ENCODE data around the gene GTPBP4.

The GTPBP4 gene

DNA sequence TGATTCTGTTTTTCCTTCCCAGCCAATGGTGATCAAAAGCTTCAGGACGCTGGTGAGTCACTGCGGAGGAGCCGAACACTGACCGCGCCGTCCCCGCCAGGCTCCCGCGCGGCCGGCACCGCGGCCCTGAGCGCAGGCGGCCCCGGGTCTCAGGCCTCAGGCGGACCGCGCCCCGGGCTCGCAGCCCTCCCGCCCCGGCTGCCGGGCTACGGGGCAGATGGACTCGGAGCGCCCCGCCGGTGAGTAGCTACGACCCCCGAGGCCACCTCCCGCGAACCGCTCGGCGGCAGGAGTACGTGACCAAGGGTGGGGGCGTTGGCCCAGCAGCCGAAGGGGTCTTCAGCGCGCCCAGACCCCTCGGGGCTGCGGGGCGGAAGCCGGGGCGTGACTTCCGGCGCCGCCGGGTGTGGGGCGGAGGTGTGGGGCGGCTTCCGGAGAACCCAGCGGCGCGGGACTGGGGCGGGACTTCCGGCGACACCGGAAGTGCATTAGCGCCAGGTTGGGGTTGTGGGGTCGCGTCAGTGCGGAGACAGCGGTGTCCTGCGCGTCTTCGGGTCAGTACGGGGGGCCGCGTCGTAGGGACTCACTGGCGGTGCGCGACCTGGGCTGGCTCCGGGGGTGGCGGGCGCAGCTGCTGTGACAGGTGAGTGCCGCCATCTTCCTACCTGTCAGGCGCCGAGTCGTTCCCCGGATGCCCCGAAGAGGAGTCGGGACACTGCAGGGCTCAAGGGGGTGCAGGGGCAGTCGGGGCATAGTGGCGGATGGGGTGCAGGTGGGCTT, 68.3 kb downstream of the GTPBP4 start, which contains the start of gene WDR37:
WDR37 (plus strand) TSS at position 60 of the 780 bp plus-strand sequence. CDS start 15,771 bp downstream, outside the sequence.
- TF ChIP-seq, protein P1, sequence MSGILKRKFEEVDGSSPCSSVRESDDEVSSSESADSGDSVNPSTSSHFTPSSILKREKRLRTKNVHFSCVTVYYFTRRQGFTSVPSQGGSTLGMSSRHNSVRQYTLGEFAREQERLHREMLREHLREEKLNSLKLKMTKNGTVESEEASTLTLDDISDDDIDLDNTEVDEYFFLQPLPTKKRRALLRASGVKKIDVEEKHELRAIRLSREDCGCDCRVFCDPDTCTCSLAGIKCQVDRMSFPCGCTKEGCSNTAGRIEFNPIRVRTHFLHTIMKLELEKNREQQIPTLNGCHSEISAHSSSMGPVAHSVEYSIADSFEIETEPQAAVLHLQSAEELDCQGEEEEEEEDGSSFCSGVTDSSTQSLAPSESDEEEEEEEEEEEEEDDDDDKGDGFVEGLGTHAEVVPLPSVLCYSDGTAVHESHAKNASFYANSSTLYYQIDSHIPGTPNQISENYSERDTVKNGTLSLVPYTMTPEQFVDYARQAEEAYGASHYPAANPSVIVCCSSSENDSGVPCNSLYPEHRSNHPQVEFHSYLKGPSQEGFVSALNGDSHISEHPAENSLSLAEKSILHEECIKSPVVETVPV (CRISPR knock-in tag; IDR thresholded peaks at IDR 0.05): no peak
- TF ChIP-seq ARNTL (CRISPR knock-in tag; IDR thresholded peaks at IDR 0.05; ENCODE audit: borderline replicate concordance, low read depth) (no peak), ZFP3 (CRISPR knock-in tag; IDR thresholded peaks at IDR 0.05) (no peak), CSDC2 (CRISPR knock-in tag; IDR thresholded peaks at IDR 0.05) (0 out of 2 replicates have a peak, but pooled peaks have one; percentile 29), PPARA (CRISPR knock-in tag; IDR thresholded peaks at IDR 0.05; ENCODE audit: borderline replicate concordance) (no peak), SNAI2 (CRISPR knock-in tag; IDR thresholded peaks at IDR 0.05) (no peak), ISL1 (CRISPR knock-in tag; IDR thresholded peaks at IDR 0.05) (no peak), ESRRG (CRISPR knock-in tag; IDR thresholded peaks at IDR 0.05) (no peak), ZNF8 (CRISPR knock-in tag; IDR thresholded peaks at IDR 0.05) (no peak), ZC3H10 (CRISPR knock-in tag; IDR thresholded peaks at IDR 0.05) (no peak), ZNF565 (CRISPR knock-in tag; conservative IDR thresholded peaks at IDR 0.05; ENCODE audit: low read depth) (no peak), TCF4 (CRISPR knock-in tag; IDR thresholded peaks at IDR 0.05; ENCODE audit: borderline replicate concordance) (no peak), OSR1 (CRISPR knock-in tag; IDR thresholded peaks at IDR 0.05) (no peak)
- TF ChIP-seq, protein P2, sequence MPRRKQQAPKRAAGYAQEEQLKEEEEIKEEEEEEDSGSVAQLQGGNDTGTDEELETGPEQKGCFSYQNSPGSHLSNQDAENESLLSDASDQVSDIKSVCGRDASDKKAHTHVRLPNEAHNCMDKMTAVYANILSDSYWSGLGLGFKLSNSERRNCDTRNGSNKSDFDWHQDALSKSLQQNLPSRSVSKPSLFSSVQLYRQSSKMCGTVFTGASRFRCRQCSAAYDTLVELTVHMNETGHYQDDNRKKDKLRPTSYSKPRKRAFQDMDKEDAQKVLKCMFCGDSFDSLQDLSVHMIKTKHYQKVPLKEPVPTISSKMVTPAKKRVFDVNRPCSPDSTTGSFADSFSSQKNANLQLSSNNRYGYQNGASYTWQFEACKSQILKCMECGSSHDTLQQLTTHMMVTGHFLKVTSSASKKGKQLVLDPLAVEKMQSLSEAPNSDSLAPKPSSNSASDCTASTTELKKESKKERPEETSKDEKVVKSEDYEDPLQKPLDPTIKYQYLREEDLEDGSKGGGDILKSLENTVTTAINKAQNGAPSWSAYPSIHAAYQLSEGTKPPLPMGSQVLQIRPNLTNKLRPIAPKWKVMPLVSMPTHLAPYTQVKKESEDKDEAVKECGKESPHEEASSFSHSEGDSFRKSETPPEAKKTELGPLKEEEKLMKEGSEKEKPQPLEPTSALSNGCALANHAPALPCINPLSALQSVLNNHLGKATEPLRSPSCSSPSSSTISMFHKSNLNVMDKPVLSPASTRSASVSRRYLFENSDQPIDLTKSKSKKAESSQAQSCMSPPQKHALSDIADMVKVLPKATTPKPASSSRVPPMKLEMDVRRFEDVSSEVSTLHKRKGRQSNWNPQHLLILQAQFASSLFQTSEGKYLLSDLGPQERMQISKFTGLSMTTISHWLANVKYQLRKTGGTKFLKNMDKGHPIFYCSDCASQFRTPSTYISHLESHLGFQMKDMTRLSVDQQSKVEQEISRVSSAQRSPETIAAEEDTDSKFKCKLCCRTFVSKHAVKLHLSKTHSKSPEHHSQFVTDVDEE (CRISPR knock-in tag; IDR thresholded peaks at IDR 0.05): peak; percentile 33; the same call in 1 of the 2 replicates
- TF ChIP-seq, protein P3, sequence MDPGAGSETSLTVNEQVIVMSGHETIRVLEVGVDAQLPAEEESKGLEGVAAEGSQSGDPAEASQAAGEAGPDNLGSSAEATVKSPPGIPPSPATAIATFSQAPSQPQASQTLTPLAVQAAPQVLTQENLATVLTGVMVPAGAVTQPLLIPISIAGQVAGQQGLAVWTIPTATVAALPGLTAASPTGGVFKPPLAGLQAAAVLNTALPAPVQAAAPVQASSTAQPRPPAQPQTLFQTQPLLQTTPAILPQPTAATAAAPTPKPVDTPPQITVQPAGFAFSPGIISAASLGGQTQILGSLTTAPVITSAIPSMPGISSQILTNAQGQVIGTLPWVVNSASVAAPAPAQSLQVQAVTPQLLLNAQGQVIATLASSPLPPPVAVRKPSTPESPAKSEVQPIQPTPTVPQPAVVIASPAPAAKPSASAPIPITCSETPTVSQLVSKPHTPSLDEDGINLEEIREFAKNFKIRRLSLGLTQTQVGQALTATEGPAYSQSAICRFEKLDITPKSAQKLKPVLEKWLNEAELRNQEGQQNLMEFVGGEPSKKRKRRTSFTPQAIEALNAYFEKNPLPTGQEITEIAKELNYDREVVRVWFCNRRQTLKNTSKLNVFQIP (CRISPR knock-in tag; IDR thresholded peaks at IDR 0.05; ENCODE audit: borderline replicate concordance, low read depth): no peak
- TF ChIP-seq, protein P4, sequence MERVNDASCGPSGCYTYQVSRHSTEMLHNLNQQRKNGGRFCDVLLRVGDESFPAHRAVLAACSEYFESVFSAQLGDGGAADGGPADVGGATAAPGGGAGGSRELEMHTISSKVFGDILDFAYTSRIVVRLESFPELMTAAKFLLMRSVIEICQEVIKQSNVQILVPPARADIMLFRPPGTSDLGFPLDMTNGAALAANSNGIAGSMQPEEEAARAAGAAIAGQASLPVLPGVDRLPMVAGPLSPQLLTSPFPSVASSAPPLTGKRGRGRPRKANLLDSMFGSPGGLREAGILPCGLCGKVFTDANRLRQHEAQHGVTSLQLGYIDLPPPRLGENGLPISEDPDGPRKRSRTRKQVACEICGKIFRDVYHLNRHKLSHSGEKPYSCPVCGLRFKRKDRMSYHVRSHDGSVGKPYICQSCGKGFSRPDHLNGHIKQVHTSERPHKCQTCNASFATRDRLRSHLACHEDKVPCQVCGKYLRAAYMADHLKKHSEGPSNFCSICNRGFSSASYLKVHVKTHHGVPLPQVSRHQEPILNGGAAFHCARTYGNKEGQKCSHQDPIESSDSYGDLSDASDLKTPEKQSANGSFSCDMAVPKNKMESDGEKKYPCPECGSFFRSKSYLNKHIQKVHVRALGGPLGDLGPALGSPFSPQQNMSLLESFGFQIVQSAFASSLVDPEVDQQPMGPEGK (CRISPR knock-in tag; IDR thresholded peaks at IDR 0.05; ENCODE audit: borderline replicate concordance): no peak
- ATAC-seq: peak; percentile 96

DNA sequence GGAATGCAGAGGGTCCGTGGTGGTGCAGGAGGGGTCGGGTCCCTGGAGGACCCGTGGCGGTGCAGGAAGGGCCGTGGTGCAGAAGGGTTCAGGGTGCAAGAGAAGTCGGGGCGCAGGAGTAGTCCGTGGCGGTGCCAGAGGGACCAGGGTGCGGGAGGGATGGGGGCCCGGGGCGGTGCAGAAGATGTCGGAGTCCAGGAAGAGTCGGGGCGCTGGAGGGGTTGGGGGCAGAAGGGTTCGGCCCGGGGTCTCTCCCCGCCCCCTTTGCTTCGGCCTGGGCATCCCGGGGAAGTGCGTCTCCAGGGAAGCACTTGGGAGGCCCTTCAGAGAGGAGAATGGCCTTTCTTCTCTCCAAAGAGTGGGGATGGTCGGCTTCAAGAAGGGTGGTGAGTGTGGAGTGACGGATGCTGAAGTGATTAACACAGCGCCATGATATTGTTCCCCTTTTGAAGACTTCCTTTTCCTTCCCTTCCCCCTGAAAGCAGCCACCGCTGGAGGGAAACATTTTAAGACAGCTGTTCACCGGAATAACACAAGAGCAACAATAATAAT, 68.9 kb downstream of the GTPBP4 start:
- peak; percentile 41 for ATAC-seq
- TF ChIP-seq, protein P3 (CRISPR knock-in tag; IDR thresholded peaks at IDR 0.05; ENCODE audit: borderline replicate concordance, low read depth): no peak
- TF ChIP-seq ZNF565 (CRISPR knock-in tag; conservative IDR thresholded peaks at IDR 0.05; ENCODE audit: low read depth): no peak
- TF ChIP-seq PPARA (CRISPR knock-in tag; IDR thresholded peaks at IDR 0.05; ENCODE audit: borderline replicate concordance): no peak
- no peak for TF ChIP-seq ESRRG (CRISPR knock-in tag; IDR thresholded peaks at IDR 0.05)
- no peak for TF ChIP-seq ZFP3 (CRISPR knock-in tag; IDR thresholded peaks at IDR 0.05)
- TF ChIP-seq, protein P1 (CRISPR knock-in tag; IDR thresholded peaks at IDR 0.05): no peak
- no peak for TF ChIP-seq TCF4 (CRISPR knock-in tag; IDR thresholded peaks at IDR 0.05; ENCODE audit: borderline replicate concordance)
- no peak for TF ChIP-seq ZC3H10 (CRISPR knock-in tag; IDR thresholded peaks at IDR 0.05)
- TF ChIP-seq ARNTL (CRISPR knock-in tag; IDR thresholded peaks at IDR 0.05; ENCODE audit: borderline replicate concordance, low read depth): no peak
- no peak for TF ChIP-seq CSDC2 (CRISPR knock-in tag; IDR thresholded peaks at IDR 0.05)
- TF ChIP-seq, protein P2 (CRISPR knock-in tag; IDR thresholded peaks at IDR 0.05): no peak
- no peak for TF ChIP-seq OSR1 (CRISPR knock-in tag; IDR thresholded peaks at IDR 0.05)
- TF ChIP-seq SNAI2 (CRISPR knock-in tag; IDR thresholded peaks at IDR 0.05): no peak

All from SK-N-SH treated with all-trans-retinoic acid at 6 μM for 48 hours (cell line).